GM21576 (cell line): ENCODE results near the gene AR.
A peak's percentile ranks its signal among the peaks of the same experiment; 100 is the strongest.

Experiments
- ATAC-seq: cut with Tn5 transposase; IDR thresholded peaks from one replicate; pipeline ENCODE4 v1.9.1; 2021; ENCODE audit warnings: mild to moderate bottlenecking, moderate library complexity; ENCODE audit not compliant: unreplicated experiment

AR gene

DNA sequence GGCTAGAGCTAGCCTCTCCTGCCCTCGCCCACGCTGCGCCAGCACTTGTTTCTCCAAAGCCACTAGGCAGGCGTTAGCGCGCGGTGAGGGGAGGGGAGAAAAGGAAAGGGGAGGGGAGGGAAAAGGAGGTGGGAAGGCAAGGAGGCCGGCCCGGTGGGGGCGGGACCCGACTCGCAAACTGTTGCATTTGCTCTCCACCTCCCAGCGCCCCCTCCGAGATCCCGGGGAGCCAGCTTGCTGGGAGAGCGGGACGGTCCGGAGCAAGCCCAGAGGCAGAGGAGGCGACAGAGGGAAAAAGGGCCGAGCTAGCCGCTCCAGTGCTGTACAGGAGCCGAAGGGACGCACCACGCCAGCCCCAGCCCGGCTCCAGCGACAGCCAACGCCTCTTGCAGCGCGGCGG is at the start of gene AR:
TSS of gene AR (plus strand) at position 204 of the 400 bp plus-strand sequence. CDS start 1,126 bp downstream, outside the sequence.
- ATAC-seq = no peak

- ATAC-seq = no peak
These were observed 43.2 kb upstream of the AR start for GRCh38 chrX:67500617-67501016.

DNA sequence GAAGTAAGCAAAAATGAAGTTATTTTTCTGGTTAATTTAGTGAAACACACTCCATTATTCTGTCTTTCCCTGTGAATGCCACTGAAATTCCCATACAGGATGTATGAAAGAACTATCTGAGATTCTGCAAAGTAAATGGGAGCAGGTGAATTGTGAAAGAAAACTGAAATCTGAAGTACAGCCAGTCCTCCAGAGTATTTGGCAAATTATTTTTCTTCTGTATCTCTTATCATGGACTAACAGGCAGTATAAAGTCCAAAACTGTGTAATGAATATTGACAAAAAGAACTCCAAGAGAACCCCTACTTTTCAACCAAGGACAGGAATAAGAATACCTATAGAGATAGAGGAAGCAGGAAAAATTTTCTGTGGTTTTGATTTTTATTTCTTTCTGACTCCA is 40.8 kb upstream of the AR start:
- no peak for ATAC-seq

DNA sequence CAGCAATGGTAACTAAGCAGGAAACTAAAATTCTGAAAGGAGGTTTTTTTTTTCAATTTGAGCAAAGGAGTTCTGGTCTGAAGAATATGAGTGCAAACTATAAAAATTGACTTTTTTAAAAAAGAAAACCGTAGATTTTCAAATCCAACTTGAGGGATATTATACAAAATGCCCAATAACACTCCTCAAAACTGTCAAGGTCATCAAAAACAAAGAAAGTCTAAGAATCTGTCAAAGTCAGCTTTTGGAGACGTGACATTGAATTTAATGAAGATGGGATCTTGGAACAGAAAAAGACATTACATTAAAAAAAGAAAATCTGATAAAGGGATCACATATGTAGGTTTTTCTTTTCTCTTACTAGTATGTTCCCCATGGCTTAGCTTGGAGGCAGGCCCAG is 40.4 kb upstream of the AR start:
- ATAC-seq = no peak

GRCh38 chrX:67520671-67521070 is 23.1 kb upstream of the AR start:
- no peak for ATAC-seq

DNA sequence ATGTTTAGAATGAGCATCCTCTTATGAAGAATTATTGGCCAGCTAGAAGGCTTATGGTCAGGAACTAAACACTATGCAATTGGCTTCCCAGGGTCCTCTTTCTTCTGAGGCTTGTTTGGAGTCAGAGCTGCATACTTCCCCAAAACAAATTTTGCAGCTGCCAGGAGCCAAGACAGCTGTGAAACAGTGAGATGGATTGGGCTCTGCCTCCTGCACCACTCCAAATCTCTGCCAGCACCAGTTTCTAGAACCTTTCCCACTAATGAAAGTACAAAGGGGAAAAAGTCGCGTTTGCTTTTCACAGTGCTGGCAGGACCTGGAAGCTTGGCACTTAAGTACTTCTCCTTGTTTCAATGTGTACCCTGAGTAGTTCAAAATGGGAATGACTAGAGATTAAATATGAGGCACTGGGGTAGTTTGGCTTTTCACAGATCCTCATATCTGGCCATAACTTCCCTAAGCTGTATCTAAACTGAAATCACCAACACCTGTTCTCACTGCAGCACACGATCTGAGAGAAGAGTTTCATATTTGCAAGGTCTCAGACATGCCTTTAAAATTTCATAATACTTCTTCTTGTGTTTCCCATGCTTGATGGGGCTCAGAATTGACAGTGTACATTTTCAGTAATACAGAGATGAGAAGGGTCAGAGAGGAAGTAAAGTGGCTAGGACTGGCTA is 20.7 kb upstream of the AR start:
- ATAC-seq = no peak

- no peak for ATAC-seq
These were observed 19.9 kb upstream of the AR start for GRCh38 chrX:67523932-67524331.

GRCh38 chrX:67524428-67524827 is 19.4 kb upstream of the AR start:
- no peak for ATAC-seq

GRCh38 chrX:67524950-67525691 is 18.7 kb upstream of the AR start:
- no peak for ATAC-seq

GRCh38 chrX:67536564-67536963 is 7.3 kb upstream of the AR start:
- ATAC-seq = no peak

DNA sequence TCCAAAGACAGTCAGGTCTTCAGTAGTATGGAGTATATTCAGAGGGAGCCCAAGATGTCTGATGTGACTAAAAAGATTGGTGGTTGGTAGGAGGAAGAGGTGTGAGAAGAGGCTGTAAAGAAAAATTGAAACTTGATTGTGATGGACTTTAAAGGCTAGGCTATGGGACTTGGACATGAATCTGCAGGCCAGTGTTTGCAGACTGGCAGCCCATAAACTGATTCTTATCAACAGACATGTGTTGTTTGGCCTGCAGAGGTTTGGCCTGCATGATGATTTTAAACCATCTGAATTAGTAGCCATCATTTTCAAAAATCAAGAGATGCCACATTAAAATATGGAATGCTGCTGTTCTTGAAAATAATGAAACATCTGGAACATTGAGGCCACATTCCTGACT is 5.4 kb upstream of the AR start:
- no peak for ATAC-seq

DNA sequence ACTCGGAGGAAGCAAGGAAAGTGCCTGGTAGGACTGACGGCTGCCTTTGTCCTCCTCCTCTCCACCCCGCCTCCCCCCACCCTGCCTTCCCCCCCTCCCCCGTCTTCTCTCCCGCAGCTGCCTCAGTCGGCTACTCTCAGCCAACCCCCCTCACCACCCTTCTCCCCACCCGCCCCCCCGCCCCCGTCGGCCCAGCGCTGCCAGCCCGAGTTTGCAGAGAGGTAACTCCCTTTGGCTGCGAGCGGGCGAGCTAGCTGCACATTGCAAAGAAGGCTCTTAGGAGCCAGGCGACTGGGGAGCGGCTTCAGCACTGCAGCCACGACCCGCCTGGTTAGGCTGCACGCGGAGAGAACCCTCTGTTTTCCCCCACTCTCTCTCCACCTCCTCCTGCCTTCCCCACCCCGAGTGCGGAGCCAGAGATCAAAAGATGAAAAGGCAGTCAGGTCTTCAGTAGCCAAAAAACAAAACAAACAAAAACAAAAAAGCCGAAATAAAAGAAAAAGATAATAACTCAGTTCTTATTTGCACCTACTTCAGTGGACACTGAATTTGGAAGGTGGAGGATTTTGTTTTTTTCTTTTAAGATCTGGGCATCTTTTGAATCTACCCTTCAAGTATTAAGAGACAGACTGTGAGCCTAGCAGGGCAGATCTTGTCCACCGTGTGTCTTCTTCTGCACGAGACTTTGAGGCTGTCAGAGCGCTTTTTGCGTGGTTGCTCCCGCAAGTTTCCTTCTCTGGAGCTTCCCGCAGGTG is 637 bp downstream of the AR start:
- no peak for ATAC-seq

DNA sequence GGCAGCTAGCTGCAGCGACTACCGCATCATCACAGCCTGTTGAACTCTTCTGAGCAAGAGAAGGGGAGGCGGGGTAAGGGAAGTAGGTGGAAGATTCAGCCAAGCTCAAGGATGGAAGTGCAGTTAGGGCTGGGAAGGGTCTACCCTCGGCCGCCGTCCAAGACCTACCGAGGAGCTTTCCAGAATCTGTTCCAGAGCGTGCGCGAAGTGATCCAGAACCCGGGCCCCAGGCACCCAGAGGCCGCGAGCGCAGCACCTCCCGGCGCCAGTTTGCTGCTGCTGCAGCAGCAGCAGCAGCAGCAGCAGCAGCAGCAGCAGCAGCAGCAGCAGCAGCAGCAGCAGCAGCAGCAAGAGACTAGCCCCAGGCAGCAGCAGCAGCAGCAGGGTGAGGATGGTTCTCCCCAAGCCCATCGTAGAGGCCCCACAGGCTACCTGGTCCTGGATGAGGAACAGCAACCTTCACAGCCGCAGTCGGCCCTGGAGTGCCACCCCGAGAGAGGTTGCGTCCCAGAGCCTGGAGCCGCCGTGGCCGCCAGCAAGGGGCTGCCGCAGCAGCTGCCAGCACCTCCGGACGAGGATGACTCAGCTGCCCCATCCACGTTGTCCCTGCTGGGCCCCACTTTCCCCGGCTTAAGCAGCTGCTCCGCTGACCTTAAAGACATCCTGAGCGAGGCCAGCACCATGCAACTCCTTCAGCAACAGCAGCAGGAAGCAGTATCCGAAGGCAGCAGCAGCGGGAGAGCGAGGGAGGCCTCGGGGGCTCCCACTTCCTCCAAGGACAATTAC is 1.4 kb downstream of the AR start:
- ATAC-seq = no peak

DNA sequence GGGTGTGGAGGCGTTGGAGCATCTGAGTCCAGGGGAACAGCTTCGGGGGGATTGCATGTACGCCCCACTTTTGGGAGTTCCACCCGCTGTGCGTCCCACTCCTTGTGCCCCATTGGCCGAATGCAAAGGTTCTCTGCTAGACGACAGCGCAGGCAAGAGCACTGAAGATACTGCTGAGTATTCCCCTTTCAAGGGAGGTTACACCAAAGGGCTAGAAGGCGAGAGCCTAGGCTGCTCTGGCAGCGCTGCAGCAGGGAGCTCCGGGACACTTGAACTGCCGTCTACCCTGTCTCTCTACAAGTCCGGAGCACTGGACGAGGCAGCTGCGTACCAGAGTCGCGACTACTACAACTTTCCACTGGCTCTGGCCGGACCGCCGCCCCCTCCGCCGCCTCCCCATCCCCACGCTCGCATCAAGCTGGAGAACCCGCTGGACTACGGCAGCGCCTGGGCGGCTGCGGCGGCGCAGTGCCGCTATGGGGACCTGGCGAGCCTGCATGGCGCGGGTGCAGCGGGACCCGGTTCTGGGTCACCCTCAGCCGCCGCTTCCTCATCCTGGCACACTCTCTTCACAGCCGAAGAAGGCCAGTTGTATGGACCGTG is 2.2 kb downstream of the AR start:
- ATAC-seq = no peak

DNA sequence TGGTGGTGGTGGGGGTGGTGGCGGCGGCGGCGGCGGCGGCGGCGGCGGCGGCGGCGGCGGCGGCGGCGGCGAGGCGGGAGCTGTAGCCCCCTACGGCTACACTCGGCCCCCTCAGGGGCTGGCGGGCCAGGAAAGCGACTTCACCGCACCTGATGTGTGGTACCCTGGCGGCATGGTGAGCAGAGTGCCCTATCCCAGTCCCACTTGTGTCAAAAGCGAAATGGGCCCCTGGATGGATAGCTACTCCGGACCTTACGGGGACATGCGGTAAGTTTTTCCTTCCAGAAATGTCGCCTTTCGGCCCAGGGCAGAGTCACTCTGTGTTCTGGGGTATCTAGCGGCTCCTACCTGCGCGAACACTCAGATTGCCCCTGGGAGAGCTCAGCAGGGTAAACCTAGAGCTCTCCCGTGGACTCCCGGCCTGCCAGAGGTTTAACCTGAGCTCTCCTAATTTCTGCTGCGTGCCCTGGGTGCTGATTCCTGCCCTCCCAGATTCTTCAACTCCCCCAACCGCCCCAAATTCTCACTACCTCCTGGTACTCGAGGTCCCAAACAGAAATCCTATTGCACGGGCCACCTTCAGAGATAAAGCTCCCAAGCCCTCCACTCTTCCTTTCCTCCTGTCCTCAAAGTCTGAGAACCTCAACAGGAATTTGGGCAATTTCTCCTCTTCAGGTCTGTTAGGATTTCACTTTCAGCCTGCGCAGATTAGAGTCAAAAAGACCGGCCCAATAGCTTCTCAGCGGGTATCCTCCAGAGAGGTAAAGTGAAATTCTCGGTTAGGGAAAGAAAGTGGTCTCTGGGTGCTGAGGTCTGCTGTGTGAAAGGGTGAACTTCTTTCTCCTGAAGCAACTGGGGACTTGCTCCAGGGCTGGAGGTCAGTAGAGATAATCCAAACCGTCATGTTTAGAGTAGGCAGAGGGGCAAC is 2.9 kb downstream of the AR start:
- no peak for ATAC-seq

GRCh38 chrX:67555578-67556203 is 11.9 kb downstream of the AR start:
- peak; percentile 49 for ATAC-seq

- no peak for ATAC-seq
These were observed 14.4 kb downstream of the AR start for GRCh38 chrX:67558267-67558666.

GRCh38 chrX:67563469-67564448 is 19.9 kb downstream of the AR start:
- no peak for ATAC-seq
